Fibroblast of villous mesenchyme (primary cell): ENCODE measurements around the gene PPP1R14B. TPM values are rescaled to one million over a fixed set of nuclear protein-coding genes. Genes with fewer than 3 reads are reported as not detected.

Experiments used
- DNase-seq: peaks from one replicate; pipeline ENCODE4 v3.0.0-alpha.2; 2010; ENCODE audit warnings: low read depth
- H3K4me3 ChIP-seq: 2 replicates; pipeline ENCODE4 v1.5.1; 2011; ENCODE audit warnings: low read depth, mild to moderate bottlenecking, low read length
- total RNA-seq: library from RNA; depleted of rRNA; stranded (reverse); fragments of >200 nt; gene quantifications from 2 replicates; pipeline ENCODE4 v1.2.3, GENCODE V29; 2012
- TF ChIP-seq, protein P1 (sequence below): IDR thresholded peaks from 2 replicates; pipeline ENCODE4 v1.5.1; 2012; ENCODE audit warnings: low read depth, mild to moderate bottlenecking, low read length; ENCODE audit not compliant: insufficient read depth

Gene PPP1R14B
- total RNA-seq, 1 donor = 155 TPM

DNA sequence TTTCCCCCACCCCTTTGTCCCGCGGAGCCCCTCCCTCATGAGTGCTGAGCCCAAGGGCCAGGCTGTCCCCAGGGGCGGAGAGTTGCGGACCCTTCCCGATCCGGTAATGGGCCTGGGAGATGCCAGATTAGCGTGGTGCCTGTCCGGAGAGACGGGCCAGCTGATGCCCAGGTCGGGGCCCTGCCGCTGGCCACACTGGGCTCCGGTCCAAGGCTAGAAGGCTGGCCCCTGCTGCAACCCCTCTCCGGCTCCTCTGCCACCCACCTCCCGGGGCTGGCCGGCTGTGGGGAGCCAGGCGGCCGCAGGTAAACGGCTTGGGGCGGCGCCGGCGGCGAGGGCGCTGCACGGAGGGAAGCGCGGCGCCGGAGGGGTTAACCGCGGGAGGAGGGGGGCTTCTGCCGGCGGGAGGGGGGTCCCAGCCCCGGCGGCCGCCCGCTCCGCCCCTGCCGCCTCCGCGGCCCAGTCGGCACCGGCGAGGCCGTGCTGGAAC lies 44.6 kb upstream of the PPP1R14B start, which contains the start of gene KCNK4:
TSS of gene KCNK4 (plus strand) at position 41 of the 490 bp plus-strand sequence. CDS start 1,717 bp downstream, outside the sequence.
- no peak within 1 kb of the TSS for H3K4me3 ChIP-seq
- no peak for DNase-seq
- TF ChIP-seq, protein P1, sequence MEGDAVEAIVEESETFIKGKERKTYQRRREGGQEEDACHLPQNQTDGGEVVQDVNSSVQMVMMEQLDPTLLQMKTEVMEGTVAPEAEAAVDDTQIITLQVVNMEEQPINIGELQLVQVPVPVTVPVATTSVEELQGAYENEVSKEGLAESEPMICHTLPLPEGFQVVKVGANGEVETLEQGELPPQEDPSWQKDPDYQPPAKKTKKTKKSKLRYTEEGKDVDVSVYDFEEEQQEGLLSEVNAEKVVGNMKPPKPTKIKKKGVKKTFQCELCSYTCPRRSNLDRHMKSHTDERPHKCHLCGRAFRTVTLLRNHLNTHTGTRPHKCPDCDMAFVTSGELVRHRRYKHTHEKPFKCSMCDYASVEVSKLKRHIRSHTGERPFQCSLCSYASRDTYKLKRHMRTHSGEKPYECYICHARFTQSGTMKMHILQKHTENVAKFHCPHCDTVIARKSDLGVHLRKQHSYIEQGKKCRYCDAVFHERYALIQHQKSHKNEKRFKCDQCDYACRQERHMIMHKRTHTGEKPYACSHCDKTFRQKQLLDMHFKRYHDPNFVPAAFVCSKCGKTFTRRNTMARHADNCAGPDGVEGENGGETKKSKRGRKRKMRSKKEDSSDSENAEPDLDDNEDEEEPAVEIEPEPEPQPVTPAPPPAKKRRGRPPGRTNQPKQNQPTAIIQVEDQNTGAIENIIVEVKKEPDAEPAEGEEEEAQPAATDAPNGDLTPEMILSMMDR = no peak

DNA sequence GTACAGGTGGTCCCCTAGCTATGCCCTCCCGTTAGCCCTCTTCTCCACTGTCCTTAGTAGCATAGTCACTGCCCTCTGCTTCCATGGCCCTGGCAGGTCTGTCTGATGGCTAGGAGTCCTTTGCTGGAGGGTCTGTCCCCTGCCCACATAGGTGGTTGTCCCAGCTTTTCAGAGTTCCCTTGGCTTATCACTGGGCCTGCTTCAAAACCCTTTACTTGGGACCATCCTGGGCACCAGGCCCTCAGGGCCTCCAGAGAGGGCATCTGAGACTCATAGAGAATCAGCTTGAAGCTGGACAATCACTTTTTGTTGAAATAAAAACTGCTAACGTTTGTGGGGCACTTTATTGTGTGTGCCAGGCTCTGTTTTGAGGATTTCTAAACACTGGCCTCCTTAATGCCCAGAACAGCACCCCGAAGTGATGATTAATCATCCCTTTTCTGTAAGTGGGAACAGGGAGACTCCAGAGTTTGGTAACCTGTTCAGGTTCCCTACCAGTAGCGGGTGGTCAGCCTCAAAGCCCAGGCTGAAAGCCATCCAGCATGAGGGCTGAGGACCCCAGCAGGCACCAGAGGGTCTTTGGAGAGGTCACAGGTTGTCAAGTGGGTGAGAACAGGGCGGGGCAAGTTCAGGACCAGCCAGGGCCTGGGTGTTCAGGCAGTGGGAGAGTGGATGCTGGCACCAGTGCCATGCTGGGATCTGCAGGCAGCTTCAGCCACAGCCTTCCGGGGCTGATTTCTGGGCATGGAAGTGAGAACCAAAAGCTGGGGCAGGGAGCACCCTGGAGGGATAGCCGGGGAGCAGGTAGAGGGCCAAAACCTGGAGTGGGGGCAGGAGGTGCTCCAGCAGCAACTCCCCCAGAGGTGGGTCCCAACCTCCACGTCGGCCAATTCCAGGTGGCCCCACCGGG lies 43.9 kb upstream of the PPP1R14B start:
- H3K4me3 ChIP-seq = no peak overlapping the region
- no peak for DNase-seq
- TF ChIP-seq, protein P1 = no peak

DNA sequence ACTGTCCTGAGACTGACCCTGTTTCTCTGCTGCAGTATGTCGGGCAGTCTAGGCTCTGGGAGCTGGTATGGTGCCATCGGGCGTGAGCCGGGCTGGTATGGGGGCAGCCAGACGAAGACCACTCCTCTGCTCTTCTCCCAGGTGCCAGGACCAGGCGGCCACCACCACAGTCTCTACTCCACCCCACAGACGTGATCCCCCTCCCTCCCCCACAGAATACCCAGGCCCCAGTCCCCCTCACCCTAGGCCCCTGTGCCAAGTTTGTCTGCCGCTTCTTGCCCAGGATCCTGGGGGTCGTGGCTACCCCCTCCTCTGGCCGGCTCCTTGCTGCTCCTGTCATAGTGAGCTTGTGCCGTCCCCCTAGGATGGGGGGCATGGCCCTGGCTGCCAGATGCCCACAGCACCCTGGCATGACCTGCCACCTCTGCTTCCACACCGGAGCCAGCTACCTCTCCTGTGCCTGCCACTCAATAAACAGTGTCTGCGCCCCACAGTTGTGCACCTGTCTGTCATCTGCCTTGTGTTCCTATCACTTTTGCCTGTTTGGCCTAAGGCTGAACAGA lies 42.3 kb upstream of the PPP1R14B start:
- DNase-seq = no peak
- TF ChIP-seq, protein P1 = no peak
- H3K4me3 ChIP-seq = no peak overlapping the region

DNA sequence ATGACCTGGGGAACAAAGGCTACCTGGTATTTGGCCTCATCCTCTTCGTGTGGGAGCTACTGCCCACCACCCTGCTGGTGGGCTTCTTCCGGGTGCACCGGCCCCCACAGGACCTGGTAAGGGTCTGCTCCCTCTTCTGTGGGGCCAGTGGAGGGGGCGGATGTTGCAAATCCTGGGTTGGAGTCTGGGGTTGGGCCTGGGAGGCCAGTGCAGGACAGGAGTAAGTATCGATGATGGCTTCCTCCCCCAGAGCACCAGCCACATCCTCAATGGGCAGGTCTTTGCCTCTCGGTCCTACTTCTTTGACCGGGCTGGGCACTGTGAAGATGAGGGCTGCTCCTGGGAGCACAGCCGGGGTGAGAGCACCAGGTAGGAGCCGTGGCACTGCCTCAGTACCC lies 41.6 kb upstream of the PPP1R14B start:
- no peak overlapping the region for H3K4me3 ChIP-seq
- TF ChIP-seq, protein P1 = no peak
- no peak for DNase-seq

DNA sequence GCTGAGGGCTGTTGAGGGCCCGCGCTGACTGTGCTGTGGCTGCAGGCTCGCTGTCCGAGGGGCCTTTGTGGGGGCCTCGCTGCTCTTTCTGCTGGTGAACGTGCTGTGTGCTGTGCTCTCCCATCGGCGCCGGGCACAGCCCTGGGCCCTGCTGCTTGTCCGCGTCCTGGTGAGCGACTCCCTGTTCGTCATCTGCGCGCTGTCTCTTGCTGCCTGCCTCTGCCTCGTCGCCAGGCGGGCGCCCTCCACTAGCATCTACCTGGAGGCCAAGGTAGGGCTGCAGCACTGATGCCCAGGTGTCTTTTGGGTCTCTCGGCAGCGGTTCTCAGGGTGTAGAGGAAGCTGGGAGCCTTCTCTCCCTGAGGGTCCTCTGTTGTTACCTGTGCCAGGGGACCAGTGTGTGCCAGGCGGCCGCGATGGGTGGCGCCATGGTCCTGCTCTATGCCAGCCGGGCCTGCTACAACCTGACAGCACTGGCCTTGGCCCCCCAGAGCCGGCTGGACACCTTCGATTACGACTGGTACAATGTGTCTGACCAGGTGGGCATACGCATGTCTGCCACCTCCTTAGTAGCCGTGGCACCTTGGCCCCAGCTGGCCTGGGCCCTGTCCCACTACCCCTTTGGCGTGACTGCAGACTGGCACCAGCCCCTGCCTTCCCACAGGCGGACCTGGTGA lies 41.1 kb upstream of the PPP1R14B start:
- H3K4me3 ChIP-seq = no peak overlapping the region
- TF ChIP-seq, protein P1 = no peak
- DNase-seq = no peak

DNA sequence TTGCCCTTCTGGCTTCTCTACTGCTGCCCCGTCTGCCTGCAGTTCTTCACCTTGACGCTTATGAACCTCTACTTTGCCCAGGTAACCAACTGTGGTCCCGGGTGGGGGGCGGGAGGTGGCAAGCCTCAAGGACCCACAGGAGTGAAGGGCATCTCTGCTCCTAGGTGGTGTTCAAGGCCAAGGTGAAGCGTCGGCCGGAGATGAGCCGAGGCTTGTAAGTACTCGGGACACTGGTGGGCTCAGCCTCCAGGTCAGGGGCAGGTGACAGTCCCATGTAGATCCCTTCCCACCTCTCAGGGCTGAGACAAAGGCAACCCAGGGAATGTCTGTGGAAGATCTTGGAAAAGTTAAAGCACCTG lies 40.0 kb upstream of the PPP1R14B start:
- no peak overlapping the region for H3K4me3 ChIP-seq
- DNase-seq = no peak
- TF ChIP-seq, protein P1 = no peak
